ENCODE results near the gene DMRT3.
A peak's percentile ranks its signal among the peaks of the same experiment; 100 is the strongest.

Gene DMRT3, protein sequence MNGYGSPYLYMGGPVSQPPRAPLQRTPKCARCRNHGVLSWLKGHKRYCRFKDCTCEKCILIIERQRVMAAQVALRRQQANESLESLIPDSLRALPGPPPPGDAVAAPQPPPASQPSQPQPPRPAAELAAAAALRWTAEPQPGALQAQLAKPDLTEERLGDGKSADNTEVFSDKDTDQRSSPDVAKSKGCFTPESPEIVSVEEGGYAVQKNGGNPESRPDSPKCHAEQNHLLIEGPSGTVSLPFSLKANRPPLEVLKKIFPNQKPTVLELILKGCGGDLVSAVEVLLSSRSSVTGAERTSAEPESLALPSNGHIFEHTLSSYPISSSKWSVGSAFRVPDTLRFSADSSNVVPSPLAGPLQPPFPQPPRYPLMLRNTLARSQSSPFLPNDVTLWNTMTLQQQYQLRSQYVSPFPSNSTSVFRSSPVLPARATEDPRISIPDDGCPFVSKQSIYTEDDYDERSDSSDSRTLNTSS

DNA sequence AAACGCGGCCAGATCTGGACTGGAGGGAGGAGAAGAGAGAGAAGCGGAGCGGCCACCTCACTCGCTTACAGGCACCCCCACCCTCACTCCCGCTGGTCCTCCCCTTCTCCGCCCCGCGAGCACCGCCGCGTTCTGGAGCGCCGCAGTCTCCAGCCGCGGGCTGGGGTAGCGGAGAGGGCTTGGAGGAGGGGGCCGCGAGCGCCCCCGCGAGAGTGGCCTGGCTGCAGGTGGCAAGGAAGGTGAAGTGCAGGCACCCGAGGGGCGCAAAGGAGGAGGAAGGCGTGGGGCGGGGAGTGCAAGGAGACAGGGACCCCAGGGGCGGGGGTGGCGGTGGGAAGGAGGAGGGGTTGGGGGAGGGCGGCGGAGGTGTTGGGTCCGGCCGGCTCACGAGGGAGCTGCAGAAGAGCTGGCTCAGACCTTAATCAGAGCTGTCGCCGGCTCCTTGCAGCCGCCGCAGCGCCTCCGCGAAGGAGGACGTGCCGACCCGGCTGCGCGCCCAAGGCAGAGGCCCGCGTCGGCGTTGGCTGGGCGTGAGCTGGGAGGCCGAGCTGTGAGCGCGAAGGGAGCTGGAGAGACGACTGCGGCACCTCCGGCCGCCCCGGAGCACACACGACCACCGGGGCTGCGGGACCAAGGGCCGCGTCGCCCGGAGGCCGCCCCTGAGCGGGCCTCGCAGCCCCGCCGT is at the start of gene DMRT3:
Gene DMRT3 (plus strand): TSS at position 398 of the 685 bp plus-strand sequence. CDS start 347 bp downstream, outside the sequence.
- Histone ChIP-seq H3K36me3 (ENCODE audit: control insufficient read depth in 2 of 2, insufficient read depth in 1 of 2, low read length in 2 of 2) (no peaks in the 10 kb centered on the region), H3K27ac (ENCODE audit: extremely low read depth, low read depth, low read length) (peak within 1 kb of the TSS; percentile 74), H3K4me1 (ENCODE audit: control insufficient read depth, insufficient read depth, low read length) (no peaks in the 10 kb centered on the region; the same call in 1 of the 2 replicates), H3K9me3 (ENCODE audit: control insufficient read depth, insufficient read depth, low read depth, low read length) (no peaks in the 10 kb centered on the region), H3K4me3 (ENCODE audit: low read depth, low read length) (peak within 1 kb of the TSS; percentile 68)
- CTCF ChIA-PET: interaction anchor here (0.6 to 6.2 kb wide), 8 partner anchors 9 to 772 kb away, joined by 3 to 28 read pairs (median 4); no protein-coding TSS in a partner anchor
- POLR2A ChIA-PET: interaction anchor here (0.9 to 2.8 kb wide), 6 partner anchors 9 to 83 kb away, joined by 4 to 24 read pairs (median 6); no protein-coding TSS in a partner anchor
- TF ChIP-seq, protein P1, sequence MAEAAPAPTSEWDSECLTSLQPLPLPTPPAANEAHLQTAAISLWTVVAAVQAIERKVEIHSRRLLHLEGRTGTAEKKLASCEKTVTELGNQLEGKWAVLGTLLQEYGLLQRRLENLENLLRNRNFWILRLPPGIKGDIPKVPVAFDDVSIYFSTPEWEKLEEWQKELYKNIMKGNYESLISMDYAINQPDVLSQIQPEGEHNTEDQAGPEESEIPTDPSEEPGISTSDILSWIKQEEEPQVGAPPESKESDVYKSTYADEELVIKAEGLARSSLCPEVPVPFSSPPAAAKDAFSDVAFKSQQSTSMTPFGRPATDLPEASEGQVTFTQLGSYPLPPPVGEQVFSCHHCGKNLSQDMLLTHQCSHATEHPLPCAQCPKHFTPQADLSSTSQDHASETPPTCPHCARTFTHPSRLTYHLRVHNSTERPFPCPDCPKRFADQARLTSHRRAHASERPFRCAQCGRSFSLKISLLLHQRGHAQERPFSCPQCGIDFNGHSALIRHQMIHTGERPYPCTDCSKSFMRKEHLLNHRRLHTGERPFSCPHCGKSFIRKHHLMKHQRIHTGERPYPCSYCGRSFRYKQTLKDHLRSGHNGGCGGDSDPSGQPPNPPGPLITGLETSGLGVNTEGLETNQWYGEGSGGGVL (tag by site-specific recombination; IDR thresholded peaks at IDR 0.05): peak; percentile 91
- TF ChIP-seq ZFHX2 (tag by site-specific recombination; conservative IDR thresholded peaks at IDR 0.05) (peak; percentile 64; the same call in 1 of the 2 replicates), SP2 (tag by site-specific recombination; IDR thresholded peaks at IDR 0.05) (peak; percentile 42; the same call in 1 of the 2 replicates), ZXDB (tag by site-specific recombination; IDR thresholded peaks at IDR 0.05) (peak; percentile 20; the same call in 1 of the 2 replicates), ZNF555 (tag by site-specific recombination; conservative IDR thresholded peaks at IDR 0.05) (no peak), SP3 (tag by site-specific recombination; IDR thresholded peaks at IDR 0.05) (peak; percentile 68), ZNF266 (tag by site-specific recombination; IDR thresholded peaks at IDR 0.05; ENCODE audit: low read depth) (no peak), ZNF354C (tag by site-specific recombination; IDR thresholded peaks at IDR 0.05; ENCODE audit: borderline replicate concordance, low read depth) (no peak), ZNF341 (tag by site-specific recombination; IDR thresholded peaks at IDR 0.05; ENCODE audit: low read depth) (peak; percentile 60; the same call in 1 of the 2 replicates), SP7 (tag by site-specific recombination; IDR thresholded peaks at IDR 0.05) (peak; percentile 48; the same call in 1 of the 2 replicates), ZNF157 (tag by site-specific recombination; IDR thresholded peaks at IDR 0.05) (no peak), ZBTB48 (tag by site-specific recombination; IDR thresholded peaks at IDR 0.05) (0 out of 2 replicates have a peak, but pooled peaks have one; percentile 17), ZNF501 (tag by site-specific recombination; IDR thresholded peaks at IDR 0.05) (no peak), KLF1 (tag by site-specific recombination; IDR thresholded peaks at IDR 0.05) (no peak), KLF16 (tag by site-specific recombination; IDR thresholded peaks at IDR 0.05) (0 out of 2 replicates have a peak, but pooled peaks have one; percentile 42), GLIS1 (tag by site-specific recombination; IDR thresholded peaks at IDR 0.05) (peak; percentile 30; the same call in 1 of the 2 replicates), WT1 (tag by site-specific recombination; IDR thresholded peaks at IDR 0.05) (peak; percentile 73)
- TF ChIP-seq, protein P2, sequence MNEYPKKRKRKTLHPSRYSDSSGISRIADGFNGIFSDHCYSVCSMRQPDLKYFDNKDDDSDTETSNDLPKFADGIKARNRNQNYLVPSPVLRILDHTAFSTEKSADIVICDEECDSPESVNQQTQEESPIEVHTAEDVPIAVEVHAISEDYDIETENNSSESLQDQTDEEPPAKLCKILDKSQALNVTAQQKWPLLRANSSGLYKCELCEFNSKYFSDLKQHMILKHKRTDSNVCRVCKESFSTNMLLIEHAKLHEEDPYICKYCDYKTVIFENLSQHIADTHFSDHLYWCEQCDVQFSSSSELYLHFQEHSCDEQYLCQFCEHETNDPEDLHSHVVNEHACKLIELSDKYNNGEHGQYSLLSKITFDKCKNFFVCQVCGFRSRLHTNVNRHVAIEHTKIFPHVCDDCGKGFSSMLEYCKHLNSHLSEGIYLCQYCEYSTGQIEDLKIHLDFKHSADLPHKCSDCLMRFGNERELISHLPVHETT (tag by site-specific recombination; IDR thresholded peaks at IDR 0.05): no peak
- TF ChIP-seq, protein P3, sequence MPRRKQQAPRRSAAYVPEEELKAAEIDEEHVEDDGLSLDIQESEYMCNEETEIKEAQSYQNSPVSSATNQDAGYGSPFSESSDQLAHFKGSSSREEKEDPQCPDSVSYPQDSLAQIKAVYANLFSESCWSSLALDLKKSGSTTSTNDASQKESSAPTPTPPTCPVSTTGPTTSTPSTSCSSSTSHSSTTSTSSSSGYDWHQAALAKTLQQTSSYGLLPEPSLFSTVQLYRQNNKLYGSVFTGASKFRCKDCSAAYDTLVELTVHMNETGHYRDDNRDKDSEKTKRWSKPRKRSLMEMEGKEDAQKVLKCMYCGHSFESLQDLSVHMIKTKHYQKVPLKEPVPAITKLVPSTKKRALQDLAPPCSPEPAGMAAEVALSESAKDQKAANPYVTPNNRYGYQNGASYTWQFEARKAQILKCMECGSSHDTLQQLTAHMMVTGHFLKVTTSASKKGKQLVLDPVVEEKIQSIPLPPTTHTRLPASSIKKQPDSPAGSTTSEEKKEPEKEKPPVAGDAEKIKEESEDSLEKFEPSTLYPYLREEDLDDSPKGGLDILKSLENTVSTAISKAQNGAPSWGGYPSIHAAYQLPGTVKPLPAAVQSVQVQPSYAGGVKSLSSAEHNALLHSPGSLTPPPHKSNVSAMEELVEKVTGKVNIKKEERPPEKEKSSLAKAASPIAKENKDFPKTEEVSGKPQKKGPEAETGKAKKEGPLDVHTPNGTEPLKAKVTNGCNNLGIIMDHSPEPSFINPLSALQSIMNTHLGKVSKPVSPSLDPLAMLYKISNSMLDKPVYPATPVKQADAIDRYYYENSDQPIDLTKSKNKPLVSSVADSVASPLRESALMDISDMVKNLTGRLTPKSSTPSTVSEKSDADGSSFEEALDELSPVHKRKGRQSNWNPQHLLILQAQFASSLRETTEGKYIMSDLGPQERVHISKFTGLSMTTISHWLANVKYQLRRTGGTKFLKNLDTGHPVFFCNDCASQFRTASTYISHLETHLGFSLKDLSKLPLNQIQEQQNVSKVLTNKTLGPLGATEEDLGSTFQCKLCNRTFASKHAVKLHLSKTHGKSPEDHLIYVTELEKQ (tag by site-specific recombination; IDR thresholded peaks at IDR 0.05; ENCODE audit: borderline replicate concordance): no peak
- TF ChIP-seq, protein P4, sequence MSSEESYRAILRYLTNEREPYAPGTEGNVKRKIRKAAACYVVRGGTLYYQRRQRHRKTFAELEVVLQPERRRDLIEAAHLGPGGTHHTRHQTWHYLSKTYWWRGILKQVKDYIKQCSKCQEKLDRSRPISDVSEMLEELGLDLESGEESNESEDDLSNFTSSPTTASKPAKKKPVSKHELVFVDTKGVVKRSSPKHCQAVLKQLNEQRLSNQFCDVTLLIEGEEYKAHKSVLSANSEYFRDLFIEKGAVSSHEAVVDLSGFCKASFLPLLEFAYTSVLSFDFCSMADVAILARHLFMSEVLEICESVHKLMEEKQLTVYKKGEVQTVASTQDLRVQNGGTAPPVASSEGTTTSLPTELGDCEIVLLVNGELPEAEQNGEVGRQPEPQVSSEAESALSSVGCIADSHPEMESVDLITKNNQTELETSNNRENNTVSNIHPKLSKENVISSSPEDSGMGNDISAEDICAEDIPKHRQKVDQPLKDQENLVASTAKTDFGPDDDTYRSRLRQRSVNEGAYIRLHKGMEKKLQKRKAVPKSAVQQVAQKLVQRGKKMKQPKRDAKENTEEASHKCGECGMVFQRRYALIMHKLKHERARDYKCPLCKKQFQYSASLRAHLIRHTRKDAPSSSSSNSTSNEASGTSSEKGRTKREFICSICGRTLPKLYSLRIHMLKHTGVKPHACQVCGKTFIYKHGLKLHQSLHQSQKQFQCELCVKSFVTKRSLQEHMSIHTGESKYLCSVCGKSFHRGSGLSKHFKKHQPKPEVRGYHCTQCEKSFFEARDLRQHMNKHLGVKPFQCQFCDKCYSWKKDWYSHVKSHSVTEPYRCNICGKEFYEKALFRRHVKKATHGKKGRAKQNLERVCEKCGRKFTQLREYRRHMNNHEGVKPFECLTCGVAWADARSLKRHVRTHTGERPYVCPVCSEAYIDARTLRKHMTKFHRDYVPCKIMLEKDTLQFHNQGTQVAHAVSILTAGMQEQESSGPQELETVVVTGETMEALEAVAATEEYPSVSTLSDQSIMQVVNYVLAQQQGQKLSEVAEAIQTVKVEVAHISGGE (tag by site-specific recombination; conservative IDR thresholded peaks at IDR 0.05; ENCODE audit: low read depth): peak; percentile 36; the same call in 1 of the 2 replicates
- TF ChIP-seq, protein P5, sequence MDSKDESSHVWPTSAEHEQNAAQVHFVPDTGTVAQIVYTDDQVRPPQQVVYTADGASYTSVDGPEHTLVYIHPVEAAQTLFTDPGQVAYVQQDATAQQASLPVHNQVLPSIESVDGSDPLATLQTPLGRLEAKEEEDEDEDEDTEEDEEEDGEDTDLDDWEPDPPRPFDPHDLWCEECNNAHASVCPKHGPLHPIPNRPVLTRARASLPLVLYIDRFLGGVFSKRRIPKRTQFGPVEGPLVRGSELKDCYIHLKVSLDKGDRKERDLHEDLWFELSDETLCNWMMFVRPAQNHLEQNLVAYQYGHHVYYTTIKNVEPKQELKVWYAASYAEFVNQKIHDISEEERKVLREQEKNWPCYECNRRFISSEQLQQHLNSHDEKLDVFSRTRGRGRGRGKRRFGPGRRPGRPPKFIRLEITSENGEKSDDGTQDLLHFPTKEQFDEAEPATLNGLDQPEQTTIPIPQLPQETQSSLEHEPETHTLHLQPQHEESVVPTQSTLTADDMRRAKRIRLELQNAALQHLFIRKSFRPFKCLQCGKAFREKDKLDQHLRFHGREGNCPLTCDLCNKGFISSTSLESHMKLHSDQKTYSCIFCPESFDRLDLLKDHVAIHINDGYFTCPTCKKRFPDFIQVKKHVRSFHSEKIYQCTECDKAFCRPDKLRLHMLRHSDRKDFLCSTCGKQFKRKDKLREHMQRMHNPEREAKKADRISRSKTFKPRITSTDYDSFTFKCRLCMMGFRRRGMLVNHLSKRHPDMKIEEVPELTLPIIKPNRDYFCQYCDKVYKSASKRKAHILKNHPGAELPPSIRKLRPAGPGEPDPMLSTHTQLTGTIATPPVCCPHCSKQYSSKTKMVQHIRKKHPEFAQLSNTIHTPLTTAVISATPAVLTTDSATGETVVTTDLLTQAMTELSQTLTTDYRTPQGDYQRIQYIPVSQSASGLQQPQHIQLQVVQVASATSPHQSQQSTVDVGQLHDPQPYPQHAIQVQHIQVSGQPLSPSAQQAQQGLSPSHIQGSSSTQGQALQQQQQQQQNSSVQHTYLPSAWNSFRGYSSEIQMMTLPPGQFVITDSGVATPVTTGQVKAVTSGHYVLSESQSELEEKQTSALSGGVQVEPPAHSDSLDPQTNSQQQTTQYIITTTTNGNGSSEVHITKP (tag by site-specific recombination; IDR thresholded peaks at IDR 0.05): peak; percentile 19
